GM12878 (cell line): ENCODE results near the gene SLC6A20. TPM values are rescaled to one million over a fixed set of nuclear protein-coding genes. Genes with fewer than 3 reads are reported as not detected.

Experiments
- CBFB ChIP-seq: IDR thresholded peaks from 2 replicates; pipeline ENCODE4 v1.6.1; 2016; ENCODE audit warnings: antibody characterized with exemption, low read depth
- CREM ChIP-seq: IDR thresholded peaks from 2 replicates; pipeline ENCODE4 v1.6.1; 2014; ENCODE audit warnings: antibody characterized with exemption, low read depth
- EZH2 ChIP-seq: IDR thresholded peaks from 2 replicates; pipeline ENCODE4 v1.6.1; 2012; ENCODE audit warnings: low read depth, mild to moderate bottlenecking, control low read depth, inconsistent platforms, low read length, borderline replicate concordance; ENCODE audit not compliant: control insufficient read depth
- IRF4 ChIP-seq: IDR thresholded peaks from 2 replicates; pipeline ENCODE4 v1.6.1; 2011; ENCODE audit warnings: low read depth, low read length
- MEF2A ChIP-seq: IDR thresholded peaks from 2 replicates; pipeline ENCODE4 v1.6.1; 2011; ENCODE audit warnings: low read depth, mild to moderate bottlenecking, low read length, moderate library complexity; ENCODE audit not compliant: insufficient read depth
- NFIC ChIP-seq: IDR thresholded peaks from 2 replicates; pipeline ENCODE4 v1.6.1; 2012; ENCODE audit warnings: low read depth, mild to moderate bottlenecking, inconsistent platforms, low read length, moderate library complexity
- POLR2AphosphoS2 ChIP-seq: IDR thresholded peaks from 2 replicates; pipeline ENCODE4 v1.6.1; 2011; ENCODE audit warnings: low read depth, mild to moderate bottlenecking, low read length, improper control_type of control experiment, moderate library complexity
- POLR2AphosphoS5 ChIP-seq: IDR thresholded peaks from 2 replicates; pipeline ENCODE4 v1.6.1; 2011; ENCODE audit warnings: mild to moderate bottlenecking, low read length, inconsistent platforms
- POU2F2 ChIP-seq: IDR thresholded peaks from 3 replicates; pipeline ENCODE4 v1.6.1; 2011; ENCODE audit warnings: low read depth, mild to moderate bottlenecking, low read length, borderline replicate concordance
- RAD51 ChIP-seq: fragments of 450-650 bp; IDR thresholded peaks from 2 replicates; pipeline ENCODE4 v1.6.1; 2016; ENCODE audit warnings: moderate library complexity, mild to moderate bottlenecking, inconsistent platforms
- SIX5 ChIP-seq: IDR thresholded peaks from 2 replicates; pipeline ENCODE4 v1.6.1; 2011; ENCODE audit warnings: mild to moderate bottlenecking, low read depth, low read length, moderate library complexity; ENCODE audit not compliant: severe bottlenecking
- SMC3 ChIP-seq: IDR thresholded peaks from 2 replicates; pipeline ENCODE4 v1.6.1; 2011; ENCODE audit warnings: low read length, improper control_type of control experiment, borderline replicate concordance
- polyA plus RNA-seq, 11 experiments: library from polyadenylated mRNA; depleted of rRNA in 4 of 11; unstranded in 6 of 11; stranded (reverse) in 5 of 11; fragments of >200 nt; fragmentation: Nextera tagmentation in 4 of 11; fragmentation: Illumina TruSeq in 1 of 11; extraction: Ambion mirVana in 4 of 11; extraction: Trizol in 1 of 11; gene quantifications; 1 replicate in 1 of 11; 2 replicates in 10 of 11; pipeline versions ENCODE4 v1.2.1 to v1.2.3, GENCODE V29; 2011 to 2016; ENCODE audit warnings: inconsistent platforms in 2 of 11, missing spikeins in 2 of 11, low read depth in 1 of 11
- total RNA-seq, 4 experiments: library from RNA; depleted of rRNA in 3 of 4; stranded (reverse); fragments of >200 nt in 3 of 4; fragmentation: Illumina TruSeq in 1 of 4; extraction: Trizol in 1 of 4; gene quantifications; 2 replicates each; pipeline versions ENCODE4 v1.2.1 to v1.2.3, GENCODE V29; 2013 to 2021
- TF ChIP-seq, protein P1 (sequence below): fragments of 450-650 bp; IDR thresholded peaks from 2 replicates; pipeline ENCODE4 v1.6.1; 2016; ENCODE audit warnings: mild to moderate bottlenecking
- TF ChIP-seq, protein P2 (sequence below): fragments of 450-650 bp; conservative IDR thresholded peaks from 2 replicates; pipeline ENCODE4 v1.6.1; 2017; ENCODE audit warnings: mild to moderate bottlenecking, moderate library complexity
- TF ChIP-seq, protein P3 (sequence below): fragments of 450-650 bp; formaldehyde crosslinking; IDR thresholded peaks from 2 replicates; pipeline ENCODE4 v1.5.0; 2022; ENCODE audit warnings: mild to moderate bottlenecking, missing genetic modification characterization

SLC6A20 gene
- total and polyA plus RNA-seq, 10 of the 15 experiments (the other 5 are each of a cell fraction or from before 2014, with no cell fraction given) = 0.31 to 4.1 (median 1.1) TPM

- TF ChIP-seq, protein P1, sequence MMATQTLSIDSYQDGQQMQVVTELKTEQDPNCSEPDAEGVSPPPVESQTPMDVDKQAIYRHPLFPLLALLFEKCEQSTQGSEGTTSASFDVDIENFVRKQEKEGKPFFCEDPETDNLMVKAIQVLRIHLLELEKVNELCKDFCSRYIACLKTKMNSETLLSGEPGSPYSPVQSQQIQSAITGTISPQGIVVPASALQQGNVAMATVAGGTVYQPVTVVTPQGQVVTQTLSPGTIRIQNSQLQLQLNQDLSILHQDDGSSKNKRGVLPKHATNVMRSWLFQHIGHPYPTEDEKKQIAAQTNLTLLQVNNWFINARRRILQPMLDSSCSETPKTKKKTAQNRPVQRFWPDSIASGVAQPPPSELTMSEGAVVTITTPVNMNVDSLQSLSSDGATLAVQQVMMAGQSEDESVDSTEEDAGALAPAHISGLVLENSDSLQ = peak; percentile 24; the same call in 1 of the 2 replicates
- TF ChIP-seq POU2F2 (0 out of 3 replicates have a peak, but pooled peaks have one; percentile 12), POLR2AphosphoS2 (no peak), MEF2A (no peak), IRF4 (0 out of 2 replicates have a peak, but pooled peaks have one; percentile 37), NFIC (no peak), RAD51 (no peak), POLR2AphosphoS5 (no peak), CREM (no peak), CBFB (no peak), SIX5 (no peak), SMC3 (peak; percentile 96), EZH2 (no peak)
- TF ChIP-seq, protein P2, sequence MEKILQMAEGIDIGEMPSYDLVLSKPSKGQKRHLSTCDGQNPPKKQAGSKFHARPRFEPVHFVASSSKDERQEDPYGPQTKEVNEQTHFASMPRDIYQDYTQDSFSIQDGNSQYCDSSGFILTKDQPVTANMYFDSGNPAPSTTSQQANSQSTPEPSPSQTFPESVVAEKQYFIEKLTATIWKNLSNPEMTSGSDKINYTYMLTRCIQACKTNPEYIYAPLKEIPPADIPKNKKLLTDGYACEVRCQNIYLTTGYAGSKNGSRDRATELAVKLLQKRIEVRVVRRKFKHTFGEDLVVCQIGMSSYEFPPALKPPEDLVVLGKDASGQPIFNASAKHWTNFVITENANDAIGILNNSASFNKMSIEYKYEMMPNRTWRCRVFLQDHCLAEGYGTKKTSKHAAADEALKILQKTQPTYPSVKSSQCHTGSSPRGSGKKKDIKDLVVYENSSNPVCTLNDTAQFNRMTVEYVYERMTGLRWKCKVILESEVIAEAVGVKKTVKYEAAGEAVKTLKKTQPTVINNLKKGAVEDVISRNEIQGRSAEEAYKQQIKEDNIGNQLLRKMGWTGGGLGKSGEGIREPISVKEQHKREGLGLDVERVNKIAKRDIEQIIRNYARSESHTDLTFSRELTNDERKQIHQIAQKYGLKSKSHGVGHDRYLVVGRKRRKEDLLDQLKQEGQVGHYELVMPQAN = no peak
- TF ChIP-seq, protein P3, sequence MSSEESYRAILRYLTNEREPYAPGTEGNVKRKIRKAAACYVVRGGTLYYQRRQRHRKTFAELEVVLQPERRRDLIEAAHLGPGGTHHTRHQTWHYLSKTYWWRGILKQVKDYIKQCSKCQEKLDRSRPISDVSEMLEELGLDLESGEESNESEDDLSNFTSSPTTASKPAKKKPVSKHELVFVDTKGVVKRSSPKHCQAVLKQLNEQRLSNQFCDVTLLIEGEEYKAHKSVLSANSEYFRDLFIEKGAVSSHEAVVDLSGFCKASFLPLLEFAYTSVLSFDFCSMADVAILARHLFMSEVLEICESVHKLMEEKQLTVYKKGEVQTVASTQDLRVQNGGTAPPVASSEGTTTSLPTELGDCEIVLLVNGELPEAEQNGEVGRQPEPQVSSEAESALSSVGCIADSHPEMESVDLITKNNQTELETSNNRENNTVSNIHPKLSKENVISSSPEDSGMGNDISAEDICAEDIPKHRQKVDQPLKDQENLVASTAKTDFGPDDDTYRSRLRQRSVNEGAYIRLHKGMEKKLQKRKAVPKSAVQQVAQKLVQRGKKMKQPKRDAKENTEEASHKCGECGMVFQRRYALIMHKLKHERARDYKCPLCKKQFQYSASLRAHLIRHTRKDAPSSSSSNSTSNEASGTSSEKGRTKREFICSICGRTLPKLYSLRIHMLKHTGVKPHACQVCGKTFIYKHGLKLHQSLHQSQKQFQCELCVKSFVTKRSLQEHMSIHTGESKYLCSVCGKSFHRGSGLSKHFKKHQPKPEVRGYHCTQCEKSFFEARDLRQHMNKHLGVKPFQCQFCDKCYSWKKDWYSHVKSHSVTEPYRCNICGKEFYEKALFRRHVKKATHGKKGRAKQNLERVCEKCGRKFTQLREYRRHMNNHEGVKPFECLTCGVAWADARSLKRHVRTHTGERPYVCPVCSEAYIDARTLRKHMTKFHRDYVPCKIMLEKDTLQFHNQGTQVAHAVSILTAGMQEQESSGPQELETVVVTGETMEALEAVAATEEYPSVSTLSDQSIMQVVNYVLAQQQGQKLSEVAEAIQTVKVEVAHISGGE (CRISPR knock-in tag) = no peak
Observed at GRCh38 chr3:45760878-45761711, 35.2 kb downstream of the SLC6A20 start (continued).
